RPMI8226 (cell line): ENCODE data around the gene NPAS3.

Experiments used
- DNase-seq: peaks from one replicate; pipeline ENCODE4 v3.0.0-alpha.2; 2015

NPAS3 gene

GRCh38 chr14:33017016-33017415, 78.3 kb downstream of the NPAS3 start:
- DNase-seq: no peak

- no peak for DNase-seq
Observed at GRCh38 chr14:33019346-33019745, 80.7 kb downstream of the NPAS3 start.

GRCh38 chr14:33026850-33027430, 88.3 kb downstream of the NPAS3 start:
- DNase-seq: no peak

GRCh38 chr14:33029511-33029910, 90.8 kb downstream of the NPAS3 start:
- DNase-seq: no peak

GRCh38 chr14:33030386-33030785, 91.7 kb downstream of the NPAS3 start:
- no peak for DNase-seq

GRCh38 chr14:33035416-33036194, 96.9 kb downstream of the NPAS3 start:
- DNase-seq: no peak

- no peak for DNase-seq
Observed at GRCh38 chr14:33039311-33039710, 100.6 kb downstream of the NPAS3 start.

- DNase-seq: no peak
Observed at GRCh38 chr14:33040372-33041140, 101.9 kb downstream of the NPAS3 start.

GRCh38 chr14:33042591-33042990, 103.9 kb downstream of the NPAS3 start:
- no peak for DNase-seq

GRCh38 chr14:33045760-33046159, 107.1 kb downstream of the NPAS3 start:
- DNase-seq: no peak

- DNase-seq: no peak
Observed at GRCh38 chr14:33052943-33053342, 114.3 kb downstream of the NPAS3 start.

GRCh38 chr14:33056213-33056612, 117.5 kb downstream of the NPAS3 start:
- no peak for DNase-seq

GRCh38 chr14:33057585-33057984, 118.9 kb downstream of the NPAS3 start:
- DNase-seq: no peak

GRCh38 chr14:33061667-33062325, 123.1 kb downstream of the NPAS3 start:
- peak; percentile 15 for DNase-seq

- DNase-seq: peak; percentile 68
Observed at GRCh38 chr14:33062476-33062875, 123.8 kb downstream of the NPAS3 start.

GRCh38 chr14:33062881-33063280, 124.2 kb downstream of the NPAS3 start:
- DNase-seq: peak; percentile 5

- DNase-seq: no peak
Observed at GRCh38 chr14:33063521-33063920, 124.8 kb downstream of the NPAS3 start.

GRCh38 chr14:33065634-33066033, 127.0 kb downstream of the NPAS3 start:
- no peak for DNase-seq

- no peak for DNase-seq
Observed at GRCh38 chr14:33068040-33068439, 129.4 kb downstream of the NPAS3 start.

- no peak for DNase-seq
Observed at GRCh38 chr14:33068626-33069025, 129.9 kb downstream of the NPAS3 start.

- no peak for DNase-seq
Observed at GRCh38 chr14:33070475-33070874, 131.8 kb downstream of the NPAS3 start.

- DNase-seq: no peak
Observed at GRCh38 chr14:33073023-33073422, 134.3 kb downstream of the NPAS3 start.

- peak; percentile 42 for DNase-seq
Observed at GRCh38 chr14:33081259-33081658, 142.6 kb downstream of the NPAS3 start.
